GM12891 (cell line): ENCODE data around the gene PMFBP1.

ENCODE experiments used
- PAX5 ChIP-seq: IDR thresholded peaks from 2 replicates; pipeline ENCODE4 v1.6.1; 2011; ENCODE audit warnings: low read length, moderate library complexity, mild to moderate bottlenecking; ENCODE audit not compliant: insufficient read depth, severe bottlenecking
- POLR2A ChIP-seq: IDR thresholded peaks from 2 replicates; pipeline ENCODE4 v1.6.1; 2011; ENCODE audit warnings: low read depth, low read length, control low read depth
- POLR2AphosphoS5 ChIP-seq: IDR thresholded peaks from 2 replicates; pipeline ENCODE4 v1.6.1; 2011; ENCODE audit warnings: low read depth, low read length, control low read depth
- POU2F2 ChIP-seq: IDR thresholded peaks from 2 replicates; pipeline ENCODE4 v1.6.1; 2011; ENCODE audit warnings: low read depth, mild to moderate bottlenecking, control low read depth, low read length, moderate library complexity
- SPI1 ChIP-seq: IDR thresholded peaks from 2 replicates; pipeline ENCODE4 v1.6.1; 2011; ENCODE audit warnings: low read depth, low read length, control low read depth
- TAF1 ChIP-seq: IDR thresholded peaks from 2 replicates; pipeline ENCODE4 v1.6.1; 2011; ENCODE audit warnings: low read depth, low read length, control low read depth

- TF ChIP-seq POLR2A = no peak
- no peak for TF ChIP-seq TAF1
- no peak for TF ChIP-seq POLR2AphosphoS5
- TF ChIP-seq POU2F2 = no peak
- no peak for TF ChIP-seq SPI1
- TF ChIP-seq PAX5 = no peak
These were observed 26.2 kb upstream of the PMFBP1 start for GRCh38 chr16:72198021-72198711.
